ENCODE measurements around the gene TXNDC17. TPM values are rescaled to one million over a fixed set of nuclear protein-coding genes. Genes with fewer than 3 reads are reported as not detected.

Gene TXNDC17
- total RNA-seq, 4 donors from 2014 or later = 56.9 to 149 (median 98.0) TPM

DNA sequence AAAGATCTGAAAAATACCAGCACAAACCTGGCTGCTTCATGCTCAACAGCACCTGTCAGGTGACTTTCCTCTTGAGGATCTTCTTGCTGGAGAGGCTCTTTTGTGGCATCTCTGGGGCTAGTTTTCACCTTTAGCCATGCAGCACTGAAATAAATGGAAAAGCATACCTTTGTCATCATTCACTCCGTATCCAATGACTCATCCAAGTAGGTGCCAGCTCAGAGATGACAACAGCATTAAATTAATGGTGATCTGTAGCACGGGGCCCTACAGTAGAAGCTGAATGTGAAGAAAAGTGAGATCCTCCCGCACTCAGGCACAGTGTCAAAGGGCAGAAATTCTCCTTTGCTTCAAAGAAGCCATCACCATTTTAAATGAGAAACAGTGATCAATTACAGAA, 32.5 kb upstream of the TXNDC17 start:
- intact Hi-C loops (cut with DNase I; ENCODE audit: low total_unique reads) = no loop called here
- TF ChIP-seq, protein P1, sequence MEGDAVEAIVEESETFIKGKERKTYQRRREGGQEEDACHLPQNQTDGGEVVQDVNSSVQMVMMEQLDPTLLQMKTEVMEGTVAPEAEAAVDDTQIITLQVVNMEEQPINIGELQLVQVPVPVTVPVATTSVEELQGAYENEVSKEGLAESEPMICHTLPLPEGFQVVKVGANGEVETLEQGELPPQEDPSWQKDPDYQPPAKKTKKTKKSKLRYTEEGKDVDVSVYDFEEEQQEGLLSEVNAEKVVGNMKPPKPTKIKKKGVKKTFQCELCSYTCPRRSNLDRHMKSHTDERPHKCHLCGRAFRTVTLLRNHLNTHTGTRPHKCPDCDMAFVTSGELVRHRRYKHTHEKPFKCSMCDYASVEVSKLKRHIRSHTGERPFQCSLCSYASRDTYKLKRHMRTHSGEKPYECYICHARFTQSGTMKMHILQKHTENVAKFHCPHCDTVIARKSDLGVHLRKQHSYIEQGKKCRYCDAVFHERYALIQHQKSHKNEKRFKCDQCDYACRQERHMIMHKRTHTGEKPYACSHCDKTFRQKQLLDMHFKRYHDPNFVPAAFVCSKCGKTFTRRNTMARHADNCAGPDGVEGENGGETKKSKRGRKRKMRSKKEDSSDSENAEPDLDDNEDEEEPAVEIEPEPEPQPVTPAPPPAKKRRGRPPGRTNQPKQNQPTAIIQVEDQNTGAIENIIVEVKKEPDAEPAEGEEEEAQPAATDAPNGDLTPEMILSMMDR (IDR thresholded peaks at IDR 0.05) = no peak
- TF ChIP-seq POLR2A (IDR thresholded peaks at IDR 0.05) = no peak

DNA sequence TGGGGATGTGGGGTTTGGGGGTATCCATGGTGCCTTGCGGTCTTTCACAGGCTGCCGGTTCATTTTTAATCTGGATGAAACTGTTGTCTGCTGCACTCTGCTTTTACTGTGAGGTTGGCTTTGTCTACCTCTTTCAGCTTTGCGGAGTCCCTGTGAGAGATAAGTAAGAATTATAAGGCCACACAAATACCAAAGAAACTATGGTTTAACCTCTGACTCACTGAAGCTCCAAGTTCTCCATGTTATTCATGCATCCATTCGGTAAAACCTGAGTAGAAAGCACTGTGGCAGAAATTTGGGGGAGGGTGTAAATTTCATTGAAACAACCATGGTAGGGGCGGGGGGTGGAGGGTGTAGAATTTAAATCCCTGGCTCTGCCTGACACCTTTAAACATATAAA, 30.8 kb upstream of the TXNDC17 start:
- intact Hi-C loops (cut with DNase I; ENCODE audit: low total_unique reads) = no loop called here
- TF ChIP-seq POLR2A (IDR thresholded peaks at IDR 0.05) = no peak
- DNase-seq (ENCODE audit: low spot score in 2 of 2) = no peak
- WGBS, 2 donors = 96 to 99% methylated on average over 5 of the region's 5 CpGs
- H3K4me3 ChIP-seq (ENCODE audit: low read depth, poor library complexity, severe bottlenecking) = no peak overlapping the region

More for the DNA sequence above, 32.5 kb upstream of the TXNDC17 start:
- no peak for DNase-seq (ENCODE audit: low spot score in 2 of 2)
- WGBS, 2 donors = 73 to 78% methylated on average over 3 of the region's 3 CpGs
- H3K4me3 ChIP-seq (ENCODE audit: low read depth, poor library complexity, severe bottlenecking) = no peak overlapping the region

DNA sequence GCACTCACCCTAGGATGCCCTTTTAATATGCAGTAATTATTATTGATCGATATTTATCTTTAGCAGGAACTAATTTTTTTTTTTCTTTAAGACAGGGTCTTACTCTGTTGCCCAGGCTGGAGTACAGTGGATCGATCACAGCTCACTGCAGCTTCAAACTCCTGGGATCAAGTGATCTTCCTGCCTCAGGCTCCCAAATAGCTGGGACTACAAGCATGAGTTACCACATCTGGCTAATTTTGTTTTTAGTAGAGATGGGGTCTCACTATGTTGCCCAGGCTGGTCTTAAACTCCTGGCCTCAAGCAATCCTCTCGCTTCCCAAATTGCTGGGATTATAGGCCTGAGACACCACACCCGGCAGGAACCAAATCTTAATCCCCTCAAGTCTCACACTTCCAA, 29.6 kb upstream of the TXNDC17 start:
- intact Hi-C loops (cut with DNase I; ENCODE audit: low total_unique reads) = no loop called here
- no peak for TF ChIP-seq POLR2A (IDR thresholded peaks at IDR 0.05)
- no peak overlapping the region for H3K4me3 ChIP-seq (ENCODE audit: low read depth, poor library complexity, severe bottlenecking)
- WGBS, 2 donors = 96 to 99% methylated on average over 4 of the region's 4 CpGs
- DNase-seq (ENCODE audit: low spot score in 2 of 2) = no peak

DNA sequence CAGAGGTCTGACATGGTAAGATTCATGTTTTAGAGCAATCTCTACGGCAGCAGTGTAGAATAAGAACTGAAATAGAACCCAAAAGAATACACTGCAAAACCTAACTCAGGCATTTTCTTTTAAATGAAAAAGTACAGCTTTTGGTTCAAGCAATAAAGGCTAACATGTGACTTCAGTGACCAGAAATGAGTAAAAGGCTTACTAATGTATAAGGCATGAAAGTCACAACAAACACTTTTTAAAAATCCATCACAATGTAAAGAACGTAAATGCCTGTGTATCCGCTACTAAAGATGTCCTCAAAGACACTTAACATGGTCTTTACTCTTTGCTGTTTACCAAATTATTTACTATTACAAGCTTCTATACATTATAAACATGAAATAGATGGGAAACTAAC, 16.9 kb upstream of the TXNDC17 start:
- no peak for DNase-seq (ENCODE audit: low spot score in 2 of 2)
- TF ChIP-seq, protein P1 (IDR thresholded peaks at IDR 0.05) = no peak
- no peak for TF ChIP-seq POLR2A (IDR thresholded peaks at IDR 0.05)
- intact Hi-C loops (cut with DNase I; ENCODE audit: low total_unique reads) = no loop called here
- WGBS, 2 donors = 96 to 98% methylated on average over 3 of the region's 3 CpGs
- no peak overlapping the region for H3K4me3 ChIP-seq (ENCODE audit: low read depth, poor library complexity, severe bottlenecking)

DNA sequence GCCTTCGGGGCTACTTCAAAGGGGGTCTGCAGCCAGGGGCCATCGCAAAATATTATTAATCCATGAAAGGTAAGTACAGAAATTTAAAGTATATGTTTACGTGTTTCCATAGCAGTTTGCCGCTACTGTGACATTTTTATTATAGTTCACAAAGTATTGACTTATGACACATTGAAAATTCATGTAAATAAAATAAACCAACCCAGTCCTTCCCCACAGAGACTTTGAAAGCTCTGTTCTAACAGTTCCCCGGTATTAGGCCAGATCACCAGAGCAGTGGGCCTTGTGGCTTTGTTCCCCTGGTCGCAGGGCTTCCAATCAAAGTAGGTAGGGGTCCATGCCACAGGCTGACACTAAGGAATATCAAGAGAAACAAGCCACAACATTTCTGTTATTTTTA, 14.2 kb upstream of the TXNDC17 start:
- WGBS, 2 donors = 97 to 99% methylated on average over 6 of the region's 6 CpGs
- no peak for TF ChIP-seq POLR2A (IDR thresholded peaks at IDR 0.05)
- TF ChIP-seq, protein P1 (IDR thresholded peaks at IDR 0.05) = no peak
- intact Hi-C loops (cut with DNase I; ENCODE audit: low total_unique reads) = no loop called here
- no peak overlapping the region for H3K4me3 ChIP-seq (ENCODE audit: low read depth, poor library complexity, severe bottlenecking)
- no peak for DNase-seq (ENCODE audit: low spot score in 2 of 2)

DNA sequence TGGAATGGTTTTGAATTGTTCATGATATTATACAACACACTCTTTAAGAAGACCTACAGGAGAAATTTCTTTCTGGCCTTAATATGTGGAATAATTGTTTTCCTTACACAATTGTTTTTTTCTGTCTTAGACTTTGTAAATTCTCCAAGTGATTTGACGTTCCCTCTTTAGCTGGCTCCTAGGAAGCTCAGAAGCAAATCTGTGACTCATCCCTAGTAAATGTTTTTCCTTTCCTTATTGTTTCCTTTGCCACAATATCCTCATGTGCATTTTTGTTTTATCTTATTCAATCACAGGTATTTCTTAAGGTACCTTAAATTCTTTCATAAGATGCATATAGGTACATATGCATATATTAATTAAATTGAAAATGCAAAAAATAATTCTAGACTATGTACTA, 13.8 kb upstream of the TXNDC17 start:
- intact Hi-C loops (cut with DNase I; ENCODE audit: low total_unique reads) = no loop called here
- H3K4me3 ChIP-seq (ENCODE audit: low read depth, poor library complexity, severe bottlenecking) = no peak overlapping the region
- no peak for DNase-seq (ENCODE audit: low spot score in 2 of 2)
- no peak for TF ChIP-seq POLR2A (IDR thresholded peaks at IDR 0.05)
- 58 to 72% methylated on average over 1 of the region's 1 CpG for WGBS, 2 donors

DNA sequence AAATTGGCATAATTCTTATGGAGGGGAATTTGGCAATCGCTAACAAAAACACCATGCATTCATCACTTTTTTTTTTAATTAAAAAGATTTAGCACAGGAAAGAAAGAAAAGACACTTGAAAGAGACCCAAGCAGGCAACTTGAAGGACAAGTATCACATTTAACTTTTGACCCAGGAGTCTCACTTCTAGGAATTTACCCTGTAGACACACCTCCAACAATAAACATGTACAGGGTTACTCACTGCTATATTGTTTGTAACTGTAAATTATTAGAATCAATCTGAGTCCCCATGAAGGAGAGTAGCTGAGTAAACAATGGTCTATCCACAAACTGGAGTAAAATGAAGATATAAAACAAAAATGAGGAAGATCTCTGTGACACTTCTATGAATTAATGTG, 10.5 kb upstream of the TXNDC17 start:
- H3K4me3 ChIP-seq (ENCODE audit: low read depth, poor library complexity, severe bottlenecking) = no peak overlapping the region
- intact Hi-C loops (cut with DNase I; ENCODE audit: low total_unique reads) = no loop called here
- TF ChIP-seq, protein P1 (IDR thresholded peaks at IDR 0.05) = no peak
- TF ChIP-seq POLR2A (IDR thresholded peaks at IDR 0.05) = no peak
- no peak for DNase-seq (ENCODE audit: low spot score in 2 of 2)
- WGBS, 2 donors = 94 to 98% methylated on average over 1 of the region's 1 CpG
